ENCODE measurements around the gene ZNF561.
"Not testable (repeated sequence)": the region's sequence is repeated elsewhere in the genome, so short reads cannot be mapped to it uniquely, and the experiment has no call there.

ZNF561 gene

GRCh38 chr19:9586764-9587163, 34.3 kb downstream of the ZNF561 start:
- peaks cover 4% of the 10 kb centered on the region for H3K4me1 Mint-ChIP-seq
- H3K9me3 Mint-ChIP-seq = peaks cover 5% of the 10 kb centered on the region
- H3K27me3 Mint-ChIP-seq (ENCODE audit: low read depth) = peaks cover 26% of the 10 kb centered on the region
- H3K36me3 Mint-ChIP-seq (ENCODE audit: low read depth) = peaks cover 17% of the 10 kb centered on the region
- peak overlapping the region in 1 of 3 experiments; percentile 0 for H3K4me3 Mint-ChIP-seq
- peak; percentile 60 to 69 (median 66) for TF ChIP-seq CTCF (IDR thresholded peaks at IDR 0.05; ENCODE audit: unreplicated experiment in 3 of 3)
- H3K27ac Mint-ChIP-seq = no peak overlapping the region

GRCh38 chr19:9584073-9584833, 36.8 kb downstream of the ZNF561 start, which contains the start of gene ZNF121:
TSS of gene ZNF121 (minus strand) at chr19:9584504. CDS start at chr19:9568097, 16,407 bp downstream.
- TF ChIP-seq CTCF (IDR thresholded peaks at IDR 0.05; ENCODE audit: unreplicated experiment in 3 of 3) = no peak
- peak within 1 kb of the TSS; percentile 94 to 99 (median 96) for H3K27ac Mint-ChIP-seq
- peak within 1 kb of the TSS; percentile 95 to 98 (median 97) for H3K4me3 Mint-ChIP-seq
- H3K9me3 Mint-ChIP-seq = peaks cover 27% of the 10 kb centered on the region
- peaks cover 13% of the 10 kb centered on the region for H3K27me3 Mint-ChIP-seq (ENCODE audit: low read depth)
- H3K4me1 Mint-ChIP-seq = peaks cover 4% of the 10 kb centered on the region
- H3K36me3 Mint-ChIP-seq (ENCODE audit: low read depth) = peaks cover 42% of the 10 kb centered on the region

- not testable (repeated sequence) for H3K27me3 Mint-ChIP-seq (ENCODE audit: low read depth); H3K4me1 Mint-ChIP-seq
- peak overlapping the region in 1 of 3 experiments; percentile 88 for H3K27ac Mint-ChIP-seq
- peaks cover 63% of the 10 kb centered on the region for H3K36me3 Mint-ChIP-seq (ENCODE audit: low read depth)
- H3K9me3 Mint-ChIP-seq = peaks cover 42% of the 10 kb centered on the region
- H3K4me3 Mint-ChIP-seq = peak overlapping the region; percentile 79 to 88 (median 87)
Observed at GRCh38 chr19:9582081-9582725, 38.8 kb downstream of the ZNF561 start.

GRCh38 chr19:9580728-9581127, 40.3 kb downstream of the ZNF561 start:
- no peak for TF ChIP-seq CTCF (IDR thresholded peaks at IDR 0.05; ENCODE audit: unreplicated experiment in 3 of 3)
- peaks cover 8% of the 10 kb centered on the region for H3K27me3 Mint-ChIP-seq (ENCODE audit: low read depth)
- H3K36me3 Mint-ChIP-seq (ENCODE audit: low read depth) = peaks cover 78% of the 10 kb centered on the region
- H3K9me3 Mint-ChIP-seq = peaks cover 57% of the 10 kb centered on the region
- peak overlapping the region; percentile 59 to 88 (median 76) for H3K4me3 Mint-ChIP-seq
- H3K27ac Mint-ChIP-seq = no peak overlapping the region
- peaks cover 4% of the 10 kb centered on the region for H3K4me1 Mint-ChIP-seq

- H3K27ac Mint-ChIP-seq = no peak overlapping the region
- H3K27me3 Mint-ChIP-seq (ENCODE audit: low read depth) = no peaks in the 10 kb centered on the region
- TF ChIP-seq CTCF (IDR thresholded peaks at IDR 0.05; ENCODE audit: unreplicated experiment in 3 of 3) = no peak
- H3K36me3 Mint-ChIP-seq (ENCODE audit: low read depth) = peaks cover 100% of the 10 kb centered on the region
- H3K4me1 Mint-ChIP-seq = no peaks in the 10 kb centered on the region
- no peak overlapping the region for H3K4me3 Mint-ChIP-seq
- peaks cover 90% of the 10 kb centered on the region for H3K9me3 Mint-ChIP-seq
Observed at GRCh38 chr19:9570255-9570654, 50.8 kb downstream of the ZNF561 start.

- Mint-ChIP-seq H3K27ac (no peak overlapping the region), H3K4me3 (no peak overlapping the region), H3K4me1 (no peaks in the 10 kb centered on the region), H3K36me3 (ENCODE audit: low read depth) (peaks cover 100% of the 10 kb centered on the region), H3K27me3 (ENCODE audit: low read depth) (peaks cover 4% of the 10 kb centered on the region), H3K9me3 (peaks cover 89% of the 10 kb centered on the region)
- TF ChIP-seq CTCF (IDR thresholded peaks at IDR 0.05; ENCODE audit: unreplicated experiment in 3 of 3) = no peak
Observed at GRCh38 chr19:9566729-9567128, 54.3 kb downstream of the ZNF561 start.

Measured in nephron (organoid).